Testis (tissue), 3 donors: ENCODE results near the gene KIF25. TPM values are rescaled to one million over a fixed set of nuclear protein-coding genes. Genes with fewer than 3 reads are reported as not detected.

Experiments used
- DNase-seq: peaks from one replicate; pipeline ENCODE4 v3.0.0-alpha.2; 2019
- H3K27ac ChIP-seq, 2 donors: fragments of 200-600 bp; sonication (generic); one replicate each; pipeline ENCODE4 v1.5.1; 2019
- H3K27me3 ChIP-seq: fragments of 200-600 bp; sonication (generic); one replicate; pipeline ENCODE4 v1.5.1; 2019
- H3K36me3 ChIP-seq: fragments of 200-600 bp; sonication (generic); one replicate; pipeline ENCODE4 v1.5.1; 2017; ENCODE audit warnings: low read depth; ENCODE audit errors: missing control alignments
- H3K4me1 ChIP-seq: fragments of 200-600 bp; sonication (generic); one replicate; pipeline ENCODE4 v1.5.1; 2019
- H3K4me3 ChIP-seq, 2 donors: fragments of 200-600 bp; sonication (generic); one replicate each; pipeline ENCODE4 v1.5.1; 2017 to 2019
- H3K9me3 ChIP-seq: fragments of 200-600 bp; sonication (generic); one replicate; pipeline ENCODE4 v1.5.1; 2017
- CTCF ChIP-seq, 3 experiments: fragments of 450-650 bp in 2 of 3; fragments of 200-600 bp in 1 of 3; sonication (generic) in 1 of 3; IDR thresholded peaks; one replicate each; pipeline ENCODE4 v1.5.1; 2016 to 2019; ENCODE audit warnings: antibody characterized with exemption in 3 of 3, mild to moderate bottlenecking in 2 of 3, moderate library complexity in 1 of 3
- POLR2A ChIP-seq: fragments of 450-650 bp; IDR thresholded peaks from one replicate; pipeline ENCODE4 v1.6.1; 2017; ENCODE audit warnings: antibody characterized with exemption, mild to moderate bottlenecking, moderate library complexity
- WGBS, 2 donors: methylation state at CpG; one replicate each; pipeline ENCODE4 v1.1.5; 2018; 5-methylcytosine and 5-hydroxymethylcytosine counted together
- intact Hi-C: fragments of 100-400 bp; cut with DNase I; formaldehyde crosslinking; loops from one replicate; pipeline ENCODE4 v1.15.1; 2023; ENCODE audit warnings: low total_unique reads
- polyA plus RNA-seq: library from polyadenylated mRNA; stranded (reverse); fragments of 350-450 nt; fragmentation: Illumina TruSeq; extraction: RNeasy Lipid Tissue Mini Kit (QIAGEN cat#74804); gene quantifications from one replicate; pipeline ENCODE4 v1.2.3, GENCODE V29; 2014; ENCODE audit warnings: low read depth, low replicate concordance; ENCODE audit not compliant: insufficient read depth
- total RNA-seq, 2 donors: library from RNA; depleted of rRNA; stranded (reverse); fragments of >200 nt; gene quantifications; one replicate each; pipeline ENCODE4 v1.2.3, GENCODE V29; 2016

KIF25 gene
- total and polyA plus RNA-seq, 3 donors from 2014 or later: 1.1 to 5.0 (median 1.6) TPM

- intact Hi-C loops: no loop called here
- H3K27ac ChIP-seq: peak overlapping the region in 1 of 2 donors; percentile 64
- H3K36me3 ChIP-seq: no peaks in the 10 kb centered on the region
- H3K9me3 ChIP-seq: no peaks in the 10 kb centered on the region
- TF ChIP-seq POLR2A (no peak), CTCF (IDR thresholded peaks at IDR 0.05) (no peak)
- H3K4me1 ChIP-seq: no peaks in the 10 kb centered on the region
- H3K4me3 ChIP-seq: no peak overlapping the region
- peak; percentile 58 for DNase-seq
- no peaks in the 10 kb centered on the region for H3K27me3 ChIP-seq
- 67 to 72% methylated on average over 14 of the region's 14 CpGs for WGBS, 2 donors
Measured at GRCh38 chr6:168031411-168031971, 34.0 kb downstream of the KIF25 start.

GRCh38 chr6:168032005-168032760 is 34.7 kb downstream of the KIF25 start:
- 66 to 72% methylated on average over 12 of the region's 12 CpGs for WGBS, 2 donors
- peak overlapping the region in 1 of 2 donors; percentile 64 for H3K27ac ChIP-seq
- H3K4me3 ChIP-seq: no peak overlapping the region
- H3K27me3 ChIP-seq: no peaks in the 10 kb centered on the region
- DNase-seq: no peak
- intact Hi-C loops: no loop called here
- TF ChIP-seq CTCF (IDR thresholded peaks at IDR 0.05): no peak
- TF ChIP-seq POLR2A: no peak
- H3K4me1 ChIP-seq: no peaks in the 10 kb centered on the region
- no peaks in the 10 kb centered on the region for H3K9me3 ChIP-seq
- H3K36me3 ChIP-seq: no peaks in the 10 kb centered on the region

GRCh38 chr6:168033791-168034190 is 36.3 kb downstream of the KIF25 start:
- Histone ChIP-seq H3K27me3 (no peaks in the 10 kb centered on the region), H3K4me1 (no peaks in the 10 kb centered on the region), H3K27ac (no peak overlapping the region), H3K9me3 (no peaks in the 10 kb centered on the region), H3K4me3 (no peak overlapping the region), H3K36me3 (no peaks in the 10 kb centered on the region)
- 91 to 95% methylated on average over 12 of the region's 12 CpGs for WGBS, 2 donors
- TF ChIP-seq POLR2A (no peak), CTCF (IDR thresholded peaks at IDR 0.05) (no peak)
- peak; percentile 10 for DNase-seq
- intact Hi-C loops: no loop called here

- peak; percentile 13 for DNase-seq
- intact Hi-C loops: no loop called here
- no peaks in the 10 kb centered on the region for H3K27me3 ChIP-seq
- H3K9me3 ChIP-seq: no peaks in the 10 kb centered on the region
- H3K4me3 ChIP-seq: peak overlapping the region in 1 of 2 donors; percentile 26
- 78 to 82% methylated on average over 18 of the region's 18 CpGs for WGBS, 2 donors
- no peaks in the 10 kb centered on the region for H3K36me3 ChIP-seq
- no peak for TF ChIP-seq POLR2A
- TF ChIP-seq CTCF (IDR thresholded peaks at IDR 0.05): no peak
- H3K27ac ChIP-seq: no peak overlapping the region
- no peaks in the 10 kb centered on the region for H3K4me1 ChIP-seq
Measured at GRCh38 chr6:168034537-168034936, 37.1 kb downstream of the KIF25 start.
